Activated CD8-positive, alpha-beta memory T cell treated with anti-CD3 and anti-CD28 coated beads for 1 hour (primary cell): Measurements from ENCODE around the gene SLK.
A peak's percentile ranks its signal among the peaks of the same experiment; 100 is the strongest.

Experiments used
- DNase-seq, 2 donors: peaks; one replicate each; pipeline ENCODE4 v3.0.0-alpha.2; 2020; ENCODE audit warnings: low read depth in 1 of 2; ENCODE audit errors: extremely low read depth in 1 of 2

The SLK gene

GRCh38 chr10:103966671-103967447 lies at the start of gene SLK:
Gene SLK, plus strand, starts transcription at chr10:103967140. Its CDS starts 606 bp downstream, at chr10:103967746.
- peak; percentile 51 to 79 for DNase-seq

DNA sequence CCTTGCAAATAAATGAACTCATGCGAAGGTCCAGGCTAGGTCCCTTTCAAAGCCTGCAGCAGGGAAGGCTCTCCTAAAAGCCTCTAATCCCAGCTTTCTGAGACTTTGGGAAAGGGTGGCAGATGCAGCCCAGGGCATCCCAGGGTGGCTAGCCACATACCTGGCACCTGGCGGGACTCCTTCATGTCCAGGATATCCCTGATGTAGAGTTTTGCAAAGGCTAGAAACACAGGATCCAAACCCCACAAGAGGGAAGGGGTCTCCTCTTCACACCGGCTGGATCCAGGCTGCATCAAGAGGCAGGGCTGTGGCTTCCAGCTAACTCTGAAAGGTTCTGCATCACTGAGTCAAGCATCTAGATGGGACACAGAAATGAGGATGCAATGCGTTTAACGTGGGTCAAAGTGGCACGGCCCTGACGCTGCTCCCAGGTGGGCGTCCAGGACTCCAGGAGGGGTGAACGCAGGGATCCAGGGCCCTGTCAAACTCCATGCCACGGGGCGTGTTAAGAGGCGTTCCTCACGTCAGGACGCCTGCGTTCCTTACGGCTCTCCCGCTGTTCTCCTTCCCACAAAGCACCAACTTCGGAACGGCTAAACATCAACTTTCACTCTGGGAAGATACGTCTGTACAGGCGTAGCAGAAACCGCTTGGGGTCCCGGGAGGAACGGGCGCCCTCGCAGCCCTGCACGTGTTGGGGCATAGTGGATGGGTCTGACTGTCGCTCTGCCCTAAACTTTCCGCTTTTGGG lies 49.5 kb upstream of the SLK start:
- DNase-seq = no peak

DNA sequence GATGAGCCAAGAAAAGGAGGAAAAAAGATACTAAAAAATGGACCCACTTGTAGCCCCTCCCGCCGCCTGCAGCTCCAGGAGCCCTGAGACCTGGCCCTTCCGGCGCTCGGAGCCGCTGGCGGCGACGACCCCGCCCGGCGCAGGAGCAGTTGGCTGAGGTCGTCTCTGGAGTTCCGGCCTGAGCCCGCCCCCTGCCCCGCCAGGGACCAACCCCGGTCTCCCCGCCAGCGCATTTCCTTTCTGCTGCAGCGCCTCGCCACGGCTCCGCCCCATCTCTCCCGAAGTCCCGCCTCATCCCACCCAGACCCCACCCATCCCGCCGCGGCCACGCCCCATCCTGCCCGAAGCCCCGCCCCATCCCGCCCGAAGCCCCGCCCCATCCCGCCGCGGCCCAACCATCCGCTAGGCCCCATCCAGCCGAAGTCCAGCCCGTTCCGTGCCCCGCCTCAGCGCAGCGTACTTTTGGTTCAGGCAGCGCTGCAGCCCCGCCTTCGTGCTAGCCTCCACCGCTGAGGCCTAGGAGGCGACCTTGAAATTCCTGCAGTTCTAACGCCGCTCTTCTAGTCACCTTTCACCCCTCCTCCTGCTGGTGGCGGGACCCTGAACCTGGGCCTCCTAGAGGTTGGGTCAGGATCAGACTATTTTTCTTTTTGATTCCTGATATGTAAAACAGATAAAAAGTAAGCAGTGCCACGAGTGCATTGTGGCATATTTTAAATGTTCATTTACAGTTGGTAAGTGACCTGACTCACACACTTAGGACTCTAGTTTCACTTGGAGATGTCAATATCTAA lies 48.7 kb upstream of the SLK start, which contains the start of gene STN1:
TSS of gene STN1 (minus strand) at position 132 of the 794 bp plus-strand sequence. CDS start 590 bp downstream, outside the sequence.
- DNase-seq = peak; percentile 86 to 90

- DNase-seq = no peak
Measured at GRCh38 chr10:103919648-103920025, 47.3 kb upstream of the SLK start.

DNA sequence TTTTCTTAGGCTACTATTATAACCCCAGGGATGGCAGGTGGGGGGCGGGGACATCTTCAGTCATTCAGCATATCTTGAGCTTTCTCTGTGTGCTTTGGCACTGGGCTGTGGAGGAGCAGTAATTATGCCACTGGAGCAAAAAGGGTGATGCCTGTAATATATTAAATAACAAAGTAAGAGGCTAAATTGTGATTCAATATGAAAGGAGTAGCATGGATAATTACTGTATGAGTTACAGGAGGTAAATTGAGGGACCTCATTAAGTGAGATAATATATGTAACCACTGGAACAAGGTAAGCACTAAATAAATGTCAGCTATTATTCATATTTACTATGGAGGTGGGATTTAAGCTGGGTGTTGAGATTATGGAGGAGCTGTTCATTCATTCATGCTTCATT lies 45.7 kb upstream of the SLK start:
- no peak for DNase-seq

- no peak for DNase-seq
Measured at GRCh38 chr10:103921750-103922195, 45.2 kb upstream of the SLK start.

DNA sequence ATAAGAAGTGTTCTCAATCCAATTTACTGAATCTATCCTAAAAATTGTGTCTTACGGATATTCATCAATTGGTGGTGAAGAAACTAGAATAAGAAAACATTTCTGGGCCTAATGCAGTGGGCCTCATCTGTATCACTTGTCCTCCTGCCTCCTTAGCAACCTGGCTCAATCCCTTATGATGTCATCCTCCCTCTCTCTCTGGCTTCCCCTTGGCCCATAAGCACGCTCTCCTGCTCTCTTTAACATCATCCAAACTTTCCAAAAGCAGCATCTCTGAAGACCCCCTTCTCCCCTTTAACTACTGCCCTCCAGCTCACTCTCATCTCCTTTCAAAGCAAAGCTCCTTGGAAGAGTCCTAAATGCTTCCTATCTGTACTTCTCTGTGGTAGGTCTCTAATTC lies 44.3 kb upstream of the SLK start:
- DNase-seq = no peak

GRCh38 chr10:103923502-103923901 lies 43.4 kb upstream of the SLK start:
- no peak for DNase-seq

- no peak for DNase-seq
Measured at GRCh38 chr10:103925591-103925990, 41.3 kb upstream of the SLK start.

DNA sequence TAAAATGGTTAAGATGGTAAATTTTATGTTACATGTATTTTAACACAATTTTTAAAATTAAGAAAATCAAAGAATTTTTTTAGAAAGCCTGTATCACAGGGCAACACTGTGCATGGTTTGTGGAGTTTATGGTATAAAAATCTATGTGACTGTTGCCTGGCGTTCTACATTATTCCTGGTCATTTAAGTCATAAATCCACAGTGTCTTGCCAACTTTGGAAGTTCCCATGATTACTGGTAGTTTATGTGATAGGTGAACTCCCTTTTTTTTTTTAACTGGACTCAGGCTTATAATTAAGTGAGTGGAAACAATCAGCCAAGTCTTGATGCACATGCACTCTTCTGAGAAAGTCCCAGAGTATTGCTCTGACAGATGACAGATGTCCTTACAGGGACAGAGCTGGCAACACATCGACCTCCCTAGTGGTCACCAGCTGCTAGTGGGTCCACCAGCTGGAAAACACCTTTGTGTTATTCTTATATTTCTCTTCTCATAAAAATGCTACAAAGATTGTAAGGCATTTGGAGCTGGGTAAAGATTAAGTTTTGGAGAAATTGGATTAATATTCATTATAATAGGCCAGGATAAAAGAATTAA lies 40.1 kb upstream of the SLK start:
- DNase-seq = no peak

DNA sequence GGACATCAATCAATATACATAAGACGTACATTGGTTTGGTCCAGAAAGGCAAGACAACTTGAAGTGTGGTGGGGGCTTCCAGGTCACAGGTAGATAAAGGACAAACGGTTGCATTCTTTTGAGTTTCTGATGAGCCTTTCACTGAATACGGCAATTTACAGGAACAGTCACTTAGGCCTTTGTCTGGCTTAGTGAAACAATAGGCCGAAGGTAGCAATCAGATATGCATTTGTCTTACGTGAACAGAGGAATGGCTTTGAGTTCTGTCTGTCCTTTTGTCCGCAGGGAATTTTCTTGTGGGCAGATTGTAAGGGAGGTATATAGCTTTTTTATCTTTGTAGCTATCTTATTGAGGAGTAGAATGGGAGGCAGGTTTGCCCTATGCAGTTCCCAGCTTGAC lies 38.2 kb upstream of the SLK start:
- no peak for DNase-seq

DNA sequence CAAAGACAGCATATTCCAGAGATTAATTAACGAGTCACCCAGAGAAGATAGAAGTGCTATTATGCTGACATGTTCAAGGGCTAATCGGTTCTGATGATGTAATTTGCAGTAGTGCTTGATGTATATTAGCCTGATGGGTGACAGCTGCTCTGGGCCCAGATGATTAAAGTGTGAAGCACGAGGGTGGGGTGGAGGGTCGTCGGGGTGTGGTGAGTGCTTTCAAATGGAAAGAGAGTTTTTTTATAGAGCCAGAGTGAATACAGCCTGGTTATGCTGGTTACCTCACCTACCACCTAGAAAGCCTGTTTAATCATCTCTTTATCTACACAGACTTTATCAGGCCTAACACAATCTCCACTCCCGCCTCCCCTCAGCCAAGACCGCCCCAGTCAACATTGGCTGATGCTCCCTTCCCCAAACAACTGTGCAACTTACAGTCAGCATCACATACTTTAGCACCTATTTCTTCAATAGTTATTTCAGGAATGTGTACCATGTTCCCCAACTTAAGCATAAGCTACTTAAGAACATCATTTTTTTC lies 37.5 kb upstream of the SLK start:
- no peak for DNase-seq

- no peak for DNase-seq
Measured at GRCh38 chr10:103930449-103930848, 36.5 kb upstream of the SLK start.

DNA sequence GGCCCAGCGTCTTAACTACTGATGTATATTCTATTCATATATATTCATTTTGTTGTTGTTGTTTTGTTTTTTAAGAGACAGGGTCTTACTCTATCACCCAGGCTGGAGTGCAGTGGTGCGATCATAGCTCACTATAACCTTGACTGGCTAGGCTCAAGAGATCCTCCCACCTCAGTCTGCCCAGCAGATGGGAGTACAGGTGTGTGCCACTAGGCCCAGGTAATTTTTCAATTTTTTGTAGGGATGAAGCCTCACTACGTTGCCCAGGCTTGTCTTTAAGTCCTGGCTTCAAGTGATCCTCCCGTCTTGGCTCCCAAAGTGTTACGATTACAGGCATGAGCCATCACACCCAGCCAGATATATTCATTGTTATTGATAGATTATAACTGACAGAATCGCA lies 36.1 kb upstream of the SLK start:
- DNase-seq = no peak

GRCh38 chr10:103931603-103932002 lies 35.3 kb upstream of the SLK start:
- no peak for DNase-seq

DNA sequence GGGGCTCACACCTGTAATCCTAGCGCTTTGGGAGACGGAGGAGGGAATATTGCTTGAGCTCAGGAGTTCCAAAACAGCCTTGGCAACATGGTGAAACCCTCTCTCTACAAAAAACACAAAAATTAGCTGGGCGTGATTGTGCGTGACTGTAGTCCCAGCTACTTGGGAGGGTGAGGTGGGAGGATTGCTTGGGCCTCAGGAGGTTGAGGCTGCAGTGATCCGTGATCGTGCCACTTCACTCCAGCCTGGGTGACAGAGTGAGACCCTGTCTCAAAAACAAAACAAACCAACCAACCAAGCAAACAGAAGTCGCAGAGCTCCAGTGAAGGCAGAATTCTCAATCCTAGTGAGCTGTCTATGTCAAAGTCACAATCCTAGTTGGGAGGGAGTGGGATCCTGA lies 34.7 kb upstream of the SLK start:
- no peak for DNase-seq

GRCh38 chr10:103932971-103933370 lies 34.0 kb upstream of the SLK start:
- DNase-seq = no peak

DNA sequence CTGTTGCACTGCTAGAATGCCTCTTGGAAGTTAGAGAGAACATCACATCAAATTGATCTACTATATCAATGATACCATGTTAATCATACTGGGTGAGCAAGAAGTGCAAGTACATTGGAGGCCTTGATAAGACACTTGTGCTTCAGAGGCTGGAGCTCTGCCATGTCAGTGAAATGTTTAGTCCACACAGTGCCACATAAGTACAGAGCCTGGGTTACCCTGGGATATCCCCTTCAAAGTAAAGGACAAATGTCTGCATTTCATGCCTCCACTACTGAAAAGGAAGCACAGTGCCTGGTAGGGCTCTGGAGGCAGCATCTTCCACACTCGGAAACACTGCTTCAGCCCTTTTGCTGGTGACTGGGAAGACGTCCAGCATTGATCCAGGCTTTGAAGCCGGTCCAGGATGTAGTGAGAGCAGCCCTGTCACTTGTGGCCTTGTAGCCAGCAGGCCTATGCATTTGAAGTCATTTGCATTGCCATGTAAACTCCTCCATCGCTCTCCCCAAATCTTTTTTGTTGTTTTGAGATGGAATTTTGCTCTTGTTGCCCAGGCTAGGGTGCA lies 33.3 kb upstream of the SLK start:
- no peak for DNase-seq

DNA sequence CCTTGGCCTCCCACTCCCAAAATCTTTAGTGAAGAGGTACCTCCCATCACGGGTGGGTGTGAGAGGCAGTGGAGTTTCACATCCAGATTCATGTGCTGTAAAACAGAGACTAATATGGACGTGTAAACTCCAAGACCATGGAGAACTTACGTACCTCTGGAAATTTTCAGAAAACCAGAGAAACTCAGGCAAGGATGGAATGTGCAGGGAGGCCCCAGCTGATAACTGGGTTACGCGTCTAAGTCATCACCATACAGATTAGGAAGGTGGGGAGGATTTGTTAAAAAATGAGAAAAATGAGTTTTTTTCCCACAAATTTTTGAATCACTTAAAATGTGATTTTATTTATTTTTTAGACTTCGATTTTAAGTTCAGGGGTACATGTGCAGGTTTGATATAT lies 32.6 kb upstream of the SLK start:
- no peak for DNase-seq

DNA sequence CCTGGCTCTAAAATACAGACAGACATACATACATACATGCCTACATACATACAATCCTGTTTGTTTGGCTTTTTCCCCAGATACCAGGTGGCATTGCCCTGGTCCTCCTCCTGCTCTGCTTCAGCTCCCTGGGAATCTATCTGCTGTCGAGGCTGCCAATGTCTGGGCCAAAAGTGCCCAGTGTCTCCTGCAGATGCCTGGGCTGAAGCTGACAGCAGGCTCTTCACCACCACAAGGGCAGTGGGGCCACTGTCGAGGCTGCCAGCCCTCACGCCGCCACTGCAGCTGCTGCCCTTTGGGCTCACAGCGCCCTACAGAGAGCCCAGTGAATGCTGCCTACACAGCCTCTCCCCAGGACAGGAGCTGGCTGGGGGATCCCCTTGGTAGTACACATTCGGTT lies 30.9 kb upstream of the SLK start:
- DNase-seq = no peak
